D341Med (cell line): ENCODE data around the gene GTF2F2.
A peak's percentile ranks its signal among the peaks of the same experiment; 100 is the strongest.
"Not testable (repeated sequence)": the region's sequence is repeated elsewhere in the genome, so short reads cannot be mapped to it uniquely, and the experiment has no call there.

Experiments used
- DNase-seq: peaks from one replicate; pipeline ENCODE4 v3.0.0; 2012; ENCODE audit warnings: low spot score

GTF2F2 gene

GRCh38 chr13:45255247-45255987 lies 135.1 kb downstream of the GTF2F2 start:
- no peak for DNase-seq

GRCh38 chr13:45256254-45256653 lies 135.9 kb downstream of the GTF2F2 start:
- no peak for DNase-seq

- no peak for DNase-seq
Observed at GRCh38 chr13:45257638-45258333, 137.5 kb downstream of the GTF2F2 start.

- no peak for DNase-seq
Observed at GRCh38 chr13:45258334-45258675, 138.0 kb downstream of the GTF2F2 start.

- no peak for DNase-seq
Observed at GRCh38 chr13:45267215-45267614, 146.9 kb downstream of the GTF2F2 start.

GRCh38 chr13:45269204-45269603 lies 148.9 kb downstream of the GTF2F2 start:
- DNase-seq, result no peak

GRCh38 chr13:45276913-45277312 lies 156.6 kb downstream of the GTF2F2 start:
- no peak for DNase-seq

- no peak for DNase-seq
Observed at GRCh38 chr13:45278096-45278645, 157.9 kb downstream of the GTF2F2 start.

- DNase-seq, result no peak
Observed at GRCh38 chr13:45280011-45280410, 159.7 kb downstream of the GTF2F2 start.

- DNase-seq, result peak; percentile 89
Observed at GRCh38 chr13:45280751-45281634, 160.7 kb downstream of the GTF2F2 start.

GRCh38 chr13:45282994-45283393 lies 162.7 kb downstream of the GTF2F2 start:
- no peak for DNase-seq

GRCh38 chr13:45289936-45290563 lies 169.7 kb downstream of the GTF2F2 start:
- no peak for DNase-seq

GRCh38 chr13:45292176-45292575 lies 171.9 kb downstream of the GTF2F2 start:
- no peak for DNase-seq

GRCh38 chr13:45295536-45295935 lies 175.2 kb downstream of the GTF2F2 start:
- no peak for DNase-seq

GRCh38 chr13:45296259-45296658 lies 175.9 kb downstream of the GTF2F2 start:
- DNase-seq, result no peak

- DNase-seq, result no peak
Observed at GRCh38 chr13:45297456-45298205, 177.3 kb downstream of the GTF2F2 start.

- no peak for DNase-seq
Observed at GRCh38 chr13:45298206-45298505, 177.8 kb downstream of the GTF2F2 start.

- DNase-seq, result not testable (repeated sequence)
Observed at GRCh38 chr13:45298550-45298949, 178.2 kb downstream of the GTF2F2 start.

GRCh38 chr13:45299194-45299593 lies 178.9 kb downstream of the GTF2F2 start:
- DNase-seq, result no peak

GRCh38 chr13:45300190-45300985 lies 180.1 kb downstream of the GTF2F2 start:
- no peak for DNase-seq

GRCh38 chr13:45301263-45301662 lies 181.0 kb downstream of the GTF2F2 start:
- no peak for DNase-seq
